ENCODE results near the gene BLOC1S5.
"Not testable (repeated sequence)": the region's sequence is repeated elsewhere in the genome, so short reads cannot be mapped to it uniquely, and the experiment has no call there.

BLOC1S5 gene

GRCh38 chr6:8000636-8001035 is 63.6 kb downstream of the BLOC1S5 start:
- H3K36me3 Mint-ChIP-seq (ENCODE audit: low read depth): no peaks in the 10 kb centered on the region
- H3K27ac Mint-ChIP-seq: no peak overlapping the region
- peaks cover 6% of the 10 kb centered on the region for H3K4me1 Mint-ChIP-seq
- H3K4me3 Mint-ChIP-seq: no peak overlapping the region
- DNase-seq (no peak), ATAC-seq (no peak)
- H3K27me3 Mint-ChIP-seq: no peaks in the 10 kb centered on the region
- no peaks in the 10 kb centered on the region for H3K9me3 Mint-ChIP-seq

GRCh38 chr6:8000188-8000596 is 64.0 kb downstream of the BLOC1S5 start:
- DNase-seq: no peak
- Mint-ChIP-seq H3K9me3 (no peaks in the 10 kb centered on the region), H3K27ac (no peak overlapping the region), H3K27me3 (no peaks in the 10 kb centered on the region), H3K36me3 (ENCODE audit: low read depth) (no peaks in the 10 kb centered on the region), H3K4me1 (peaks cover 2% of the 10 kb centered on the region), H3K4me3 (no peak overlapping the region)
- no peak for ATAC-seq

GRCh38 chr6:7999201-7999600 is 65.0 kb downstream of the BLOC1S5 start:
- ATAC-seq (no peak), DNase-seq (no peak)
- H3K27me3 Mint-ChIP-seq: no peaks in the 10 kb centered on the region
- no peak overlapping the region for H3K27ac Mint-ChIP-seq
- no peaks in the 10 kb centered on the region for H3K9me3 Mint-ChIP-seq
- no peaks in the 10 kb centered on the region for H3K4me1 Mint-ChIP-seq
- no peaks in the 10 kb centered on the region for H3K36me3 Mint-ChIP-seq (ENCODE audit: low read depth)
- H3K4me3 Mint-ChIP-seq: no peak overlapping the region

DNA sequence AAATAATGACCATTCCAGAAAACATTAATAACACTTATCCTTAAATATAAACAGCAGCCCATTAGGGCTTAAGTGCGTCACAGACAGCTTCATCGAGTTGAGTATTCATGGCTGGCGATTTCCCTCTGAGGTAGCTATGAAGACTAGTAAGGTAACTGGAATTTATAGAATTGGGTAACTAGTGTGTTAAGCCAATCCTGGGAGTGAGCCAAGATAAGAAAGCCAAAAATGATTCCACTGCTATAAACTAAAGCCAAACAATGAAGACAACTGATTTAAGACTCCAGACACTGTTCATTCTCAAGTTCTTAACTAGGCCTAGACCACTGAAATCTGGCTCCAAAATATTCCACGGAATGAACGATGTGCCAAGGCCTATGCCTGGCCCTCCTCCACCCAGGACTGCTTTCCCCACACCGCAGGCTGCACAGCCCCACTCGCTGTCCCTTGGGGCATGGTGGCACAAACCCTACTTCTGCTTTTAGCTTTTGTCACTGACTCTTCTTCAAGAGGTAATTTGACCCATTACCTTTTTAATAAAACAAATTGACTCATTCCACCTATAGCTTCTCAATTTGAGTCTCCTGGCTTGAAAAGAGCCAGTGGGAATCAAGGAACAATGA is 66.0 kb downstream of the BLOC1S5 start:
- no peak for DNase-seq
- Mint-ChIP-seq H3K4me1 (no peaks in the 10 kb centered on the region), H3K27ac (no peak overlapping the region), H3K9me3 (no peaks in the 10 kb centered on the region), H3K36me3 (ENCODE audit: low read depth) (no peaks in the 10 kb centered on the region), H3K4me3 (no peak overlapping the region), H3K27me3 (no peaks in the 10 kb centered on the region)
- no peak for ATAC-seq

DNA sequence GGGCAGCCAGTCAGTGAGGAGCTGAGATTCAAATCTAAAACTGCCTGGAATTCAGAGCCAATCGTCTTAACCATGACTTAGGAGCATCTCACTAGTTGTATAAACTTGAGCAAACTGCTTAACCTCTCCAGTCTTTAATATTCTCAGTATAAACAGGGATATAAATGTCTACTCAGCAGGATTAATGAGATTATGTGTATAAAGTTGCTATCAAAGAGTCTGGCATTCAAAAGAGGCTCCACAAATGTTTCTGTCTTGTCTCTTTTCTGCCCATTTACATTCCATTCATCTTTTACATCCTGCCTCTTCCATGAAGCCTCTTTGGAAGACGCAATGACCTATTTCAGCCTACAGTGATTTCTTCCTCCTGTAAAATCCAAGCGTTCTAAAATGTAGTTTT is 66.9 kb downstream of the BLOC1S5 start:
- no peak overlapping the region for H3K4me3 Mint-ChIP-seq
- H3K9me3 Mint-ChIP-seq: no peaks in the 10 kb centered on the region

DNA sequence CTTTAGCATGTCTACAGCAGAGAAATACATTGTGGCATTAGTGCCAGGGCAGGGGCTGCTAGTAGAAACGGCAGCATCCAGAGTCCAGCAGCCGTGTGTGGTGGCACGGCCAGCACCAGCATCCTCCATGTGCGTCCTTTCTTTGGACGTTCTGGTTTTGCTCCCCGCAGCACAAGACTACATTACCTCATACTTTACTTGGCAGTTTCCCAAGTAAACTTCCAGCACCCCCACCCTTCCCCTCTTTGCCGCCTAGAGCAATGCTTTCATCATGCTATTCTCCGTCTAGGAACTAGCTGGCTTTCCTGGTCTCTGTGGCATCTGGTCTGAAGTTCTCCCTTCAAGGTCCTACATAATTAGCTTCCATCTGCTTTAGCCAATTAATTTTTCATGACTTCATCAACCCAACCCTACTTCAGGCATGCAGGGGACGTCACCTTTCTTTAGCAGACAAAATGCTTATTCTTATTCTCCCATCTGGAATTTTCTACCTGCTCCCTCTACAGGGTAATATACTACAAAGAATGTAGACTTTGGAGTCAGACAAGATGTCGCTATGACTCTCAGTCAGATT is 67.6 kb downstream of the BLOC1S5 start:
- DNase-seq (no peak), ATAC-seq (no peak)
- Mint-ChIP-seq H3K9me3 (no peaks in the 10 kb centered on the region), H3K4me3 (no peak overlapping the region), H3K27me3 (no peaks in the 10 kb centered on the region), H3K4me1 (no peaks in the 10 kb centered on the region), H3K27ac (no peak overlapping the region), H3K36me3 (ENCODE audit: low read depth) (no peaks in the 10 kb centered on the region)

More for the DNA sequence above, 66.9 kb downstream of the BLOC1S5 start:
- no peaks in the 10 kb centered on the region for H3K4me1 Mint-ChIP-seq
- ATAC-seq (no peak), DNase-seq (no peak)
- no peaks in the 10 kb centered on the region for H3K27me3 Mint-ChIP-seq
- H3K27ac Mint-ChIP-seq: no peak overlapping the region
- H3K36me3 Mint-ChIP-seq (ENCODE audit: low read depth): no peaks in the 10 kb centered on the region

GRCh38 chr6:7993952-7994351 is 70.2 kb downstream of the BLOC1S5 start:
- Mint-ChIP-seq H3K4me3 (no peak overlapping the region), H3K4me1 (no peaks in the 10 kb centered on the region), H3K9me3 (no peaks in the 10 kb centered on the region), H3K27ac (no peak overlapping the region), H3K27me3 (no peaks in the 10 kb centered on the region), H3K36me3 (ENCODE audit: low read depth) (no peaks in the 10 kb centered on the region)
- ATAC-seq (no peak), DNase-seq (no peak)

- Mint-ChIP-seq H3K36me3 (ENCODE audit: low read depth) (no peaks in the 10 kb centered on the region), H3K27me3 (no peaks in the 10 kb centered on the region), H3K4me1 (no peaks in the 10 kb centered on the region), H3K4me3 (no peak overlapping the region), H3K9me3 (no peaks in the 10 kb centered on the region), H3K27ac (no peak overlapping the region)
- DNase-seq: no peak
- ATAC-seq: no peak
These were observed 70.8 kb downstream of the BLOC1S5 start for GRCh38 chr6:7993399-7993798.

DNA sequence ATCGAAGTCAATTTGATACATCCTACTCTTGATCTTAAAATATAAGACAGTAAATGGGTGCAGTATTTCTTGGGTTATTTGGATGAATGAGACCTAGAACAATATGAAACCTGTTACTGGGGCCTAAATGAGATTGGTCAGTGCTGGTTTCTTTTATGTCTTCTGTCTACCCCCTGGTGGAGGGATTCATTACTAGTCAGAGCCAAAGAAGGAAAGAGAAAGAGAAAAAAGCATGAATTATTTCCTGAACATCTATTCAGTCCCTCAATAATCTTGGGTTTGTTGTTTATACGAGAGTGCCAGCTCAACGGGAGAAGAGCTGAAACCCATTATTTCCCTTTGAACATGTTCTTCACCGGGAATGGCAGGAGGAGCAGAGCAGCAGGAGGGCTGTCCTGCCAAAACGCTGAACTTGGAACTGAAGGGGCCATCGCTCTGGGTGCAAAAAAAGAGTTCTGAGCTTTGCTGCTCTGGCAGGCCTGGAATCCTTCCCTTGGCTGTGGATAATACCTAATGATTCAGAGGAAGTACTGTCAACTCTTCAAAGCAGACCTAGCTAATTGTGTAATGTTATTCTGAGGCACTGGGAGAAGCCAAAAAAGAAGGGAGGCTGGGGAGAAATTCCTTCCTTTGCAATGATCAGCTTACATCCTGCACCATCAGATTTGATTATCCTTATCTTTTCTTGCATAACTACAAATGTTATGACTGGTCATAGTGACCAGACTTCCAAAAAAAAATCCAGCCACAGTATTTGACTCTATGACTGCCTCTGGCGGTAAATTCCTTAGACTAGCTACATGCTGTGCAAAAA is 72.0 kb downstream of the BLOC1S5 start:
- Mint-ChIP-seq H3K4me3 (no peak overlapping the region), H3K27ac (no peak overlapping the region), H3K4me1 (no peaks in the 10 kb centered on the region), H3K27me3 (no peaks in the 10 kb centered on the region), H3K9me3 (peaks cover under 1% of the 10 kb centered on the region), H3K36me3 (ENCODE audit: low read depth) (no peaks in the 10 kb centered on the region)
- DNase-seq (no peak), ATAC-seq (no peak)

DNA sequence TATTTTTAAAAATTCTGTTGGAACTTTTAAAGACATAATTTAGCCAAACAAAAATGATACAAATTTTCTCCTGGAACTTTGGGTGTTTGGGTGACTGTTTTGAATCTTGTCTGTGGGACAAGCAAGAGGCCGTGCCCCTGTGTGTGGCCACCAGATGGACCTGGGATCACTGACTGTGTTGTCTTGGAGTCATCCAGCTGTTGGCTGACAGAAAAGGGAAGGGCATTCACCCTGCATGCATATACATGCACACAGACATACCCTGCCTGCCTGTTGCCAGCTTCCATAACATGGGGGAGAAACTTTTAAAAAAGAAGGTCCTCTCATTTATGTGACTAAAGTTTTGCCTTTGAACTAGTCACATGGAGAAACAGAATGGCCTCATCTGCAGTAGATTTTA is 72.7 kb downstream of the BLOC1S5 start:
- ATAC-seq: no peak
- no peak overlapping the region for H3K27ac Mint-ChIP-seq
- DNase-seq: no peak
- no peaks in the 10 kb centered on the region for H3K4me1 Mint-ChIP-seq
- peaks cover 7% of the 10 kb centered on the region for H3K9me3 Mint-ChIP-seq
- no peaks in the 10 kb centered on the region for H3K27me3 Mint-ChIP-seq
- H3K4me3 Mint-ChIP-seq: no peak overlapping the region
- peaks cover 2% of the 10 kb centered on the region for H3K36me3 Mint-ChIP-seq (ENCODE audit: low read depth)

DNA sequence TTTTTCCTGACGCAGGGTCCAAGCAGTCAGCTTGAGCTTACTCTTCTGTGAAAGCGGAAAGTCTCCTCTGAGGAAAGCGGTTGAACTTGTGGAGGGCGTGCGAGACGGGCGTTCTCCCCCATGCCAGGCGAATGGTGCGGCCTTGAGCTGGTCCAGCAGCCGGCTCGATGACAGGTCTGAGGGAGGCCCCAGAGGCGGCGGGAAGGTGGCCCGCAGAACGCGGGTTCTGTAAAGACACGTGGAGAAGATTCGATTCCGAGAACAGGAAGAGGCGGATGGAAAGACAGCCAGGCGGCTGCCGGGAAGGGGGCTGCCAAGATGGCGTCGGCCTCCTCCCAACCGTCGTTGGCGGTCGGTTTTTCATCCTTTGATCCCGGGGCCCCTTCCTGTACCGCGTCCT is 78.0 kb downstream of the BLOC1S5 start:
- no peak overlapping the region for H3K4me3 Mint-ChIP-seq
- no peaks in the 10 kb centered on the region for H3K4me1 Mint-ChIP-seq
- no peak for ATAC-seq
- no peak for DNase-seq
- H3K27me3 Mint-ChIP-seq: no peaks in the 10 kb centered on the region
- peaks cover 2% of the 10 kb centered on the region for H3K36me3 Mint-ChIP-seq (ENCODE audit: low read depth)
- H3K27ac Mint-ChIP-seq: no peak overlapping the region
- H3K9me3 Mint-ChIP-seq: peaks cover 8% of the 10 kb centered on the region

GRCh38 chr6:7983967-7984366 is 80.2 kb downstream of the BLOC1S5 start:
- H3K27ac Mint-ChIP-seq, H3K4me1 Mint-ChIP-seq, H3K9me3 Mint-ChIP-seq: not testable (repeated sequence)

DNA sequence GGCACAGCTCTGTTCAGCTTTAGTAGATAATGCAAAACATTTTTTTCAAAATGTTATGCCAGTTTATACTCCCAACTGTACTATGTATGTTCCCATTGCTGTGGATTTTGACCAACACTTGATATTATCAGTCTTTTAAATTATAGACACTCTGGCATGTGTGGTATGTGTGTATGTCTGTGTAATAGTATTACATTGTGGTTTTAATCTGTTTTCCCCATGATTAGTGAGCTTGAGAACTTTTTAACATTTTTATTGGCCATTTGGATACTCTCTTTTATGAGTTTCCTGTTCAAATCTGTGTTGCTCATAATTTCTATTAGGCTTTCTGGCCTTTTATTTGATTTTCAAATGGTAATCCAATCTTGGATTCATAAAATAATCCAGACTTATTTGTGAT is 84.4 kb downstream of the BLOC1S5 start:
- no peaks in the 10 kb centered on the region for H3K36me3 Mint-ChIP-seq (ENCODE audit: low read depth)
- H3K27me3 Mint-ChIP-seq: peaks cover 9% of the 10 kb centered on the region
- DNase-seq (no peak), ATAC-seq (no peak)
- H3K27ac Mint-ChIP-seq: no peak overlapping the region
- H3K4me3 Mint-ChIP-seq: no peak overlapping the region
- no peaks in the 10 kb centered on the region for H3K9me3 Mint-ChIP-seq
- peaks cover 8% of the 10 kb centered on the region for H3K4me1 Mint-ChIP-seq

More at GRCh38 chr6:7983967-7984366, 80.2 kb downstream of the BLOC1S5 start:
- not testable (repeated sequence) for H3K36me3 Mint-ChIP-seq (ENCODE audit: low read depth); H3K4me3 Mint-ChIP-seq; ATAC-seq; H3K27me3 Mint-ChIP-seq; DNase-seq

DNA sequence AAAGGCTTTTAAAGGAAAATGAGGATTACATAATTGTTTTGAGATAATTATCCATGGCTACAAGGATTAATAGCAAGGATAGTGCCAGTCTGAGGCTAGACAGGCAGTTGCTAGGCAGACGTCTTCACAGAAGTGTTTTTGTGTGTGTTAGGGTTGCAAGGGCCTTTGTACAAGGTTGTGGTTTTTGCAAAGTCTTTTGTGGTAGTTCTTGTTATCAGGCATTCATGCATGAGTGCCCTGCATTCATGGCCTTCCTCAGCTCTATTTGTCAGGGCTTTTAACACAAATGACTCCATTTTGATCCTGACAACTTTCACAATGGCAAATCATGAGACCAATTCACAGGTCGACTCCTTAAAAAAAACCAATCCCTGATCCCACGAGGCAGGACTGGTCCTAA is 85.5 kb downstream of the BLOC1S5 start:
- no peaks in the 10 kb centered on the region for H3K9me3 Mint-ChIP-seq
- DNase-seq: no peak
- peaks cover 8% of the 10 kb centered on the region for H3K4me1 Mint-ChIP-seq
- no peak overlapping the region for H3K4me3 Mint-ChIP-seq
- peaks cover 2% of the 10 kb centered on the region for H3K36me3 Mint-ChIP-seq (ENCODE audit: low read depth)
- no peak overlapping the region for H3K27ac Mint-ChIP-seq
- peaks cover 9% of the 10 kb centered on the region for H3K27me3 Mint-ChIP-seq
- ATAC-seq: no peak

DNA sequence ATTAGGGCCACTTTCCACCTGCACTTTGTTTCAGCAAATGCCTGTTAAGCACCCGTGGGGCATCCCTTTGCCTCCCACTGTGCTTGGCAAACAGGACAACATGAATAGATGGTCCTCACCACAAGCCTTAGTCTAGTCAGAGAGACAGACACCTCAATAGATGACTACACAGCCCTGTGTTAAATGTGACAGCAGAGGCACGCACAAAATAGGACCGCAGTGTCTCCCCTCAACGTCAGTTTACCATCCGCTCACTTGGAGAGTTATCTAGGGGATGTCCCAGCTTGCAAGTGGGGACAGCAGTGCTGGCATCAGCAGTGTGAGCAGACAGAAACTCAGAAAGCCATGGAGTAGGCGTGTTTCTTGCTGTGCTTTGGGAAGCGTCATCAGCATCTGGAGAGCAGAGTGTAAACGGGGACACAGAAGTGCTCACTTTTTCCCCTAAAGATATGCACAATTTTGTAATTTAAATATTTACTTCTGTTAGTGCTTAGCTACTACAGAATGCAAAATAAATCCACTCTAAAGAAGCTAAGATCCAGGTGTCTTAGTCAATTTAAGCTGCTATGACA is 87.6 kb downstream of the BLOC1S5 start:
- Mint-ChIP-seq H3K27me3 (peaks cover 9% of the 10 kb centered on the region), H3K9me3 (no peaks in the 10 kb centered on the region), H3K4me1 (peaks cover 8% of the 10 kb centered on the region), H3K27ac (no peak overlapping the region), H3K36me3 (ENCODE audit: low read depth) (peaks cover 2% of the 10 kb centered on the region), H3K4me3 (no peak overlapping the region)
- DNase-seq: no peak
- no peak for ATAC-seq
